Activated gamma-delta T cell (primary cell): ENCODE results near the gene KDM6B.

Experiments used
- DNase-seq: peaks from one replicate; lab custom pipeline; 2025; lab: John Stamatoyannopoulos, UW

The KDM6B gene

DNA sequence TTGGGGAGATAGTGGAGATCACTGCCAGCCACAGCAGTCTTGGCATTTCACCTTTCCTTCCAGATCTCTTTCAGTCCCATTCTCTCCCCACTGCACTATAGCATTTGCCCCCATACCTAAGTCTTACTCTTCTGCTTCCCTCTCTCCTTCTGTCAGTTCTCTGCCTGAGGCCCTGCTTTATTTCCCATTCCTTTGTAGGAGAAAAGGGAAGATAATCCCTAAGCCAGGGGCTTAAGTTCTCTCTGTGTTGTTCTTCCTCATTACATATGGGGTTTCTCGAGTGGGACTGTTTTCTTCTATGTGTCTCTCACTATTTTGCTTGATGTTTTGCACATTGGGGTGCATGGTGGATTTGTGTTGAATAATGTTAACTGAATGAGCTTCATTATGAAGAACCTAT, 6.4 kb downstream of the KDM6B start:
- DNase-seq = no peak

- no peak for DNase-seq
These were observed 6.9 kb downstream of the KDM6B start for GRCh38 chr17:7840875-7841274.

- peak; percentile 97 for DNase-seq
These were observed 7.4 kb downstream of the KDM6B start for GRCh38 chr17:7841396-7841914.

GRCh38 chr17:7841915-7842379, 7.9 kb downstream of the KDM6B start:
- DNase-seq = peak; percentile 90

DNA sequence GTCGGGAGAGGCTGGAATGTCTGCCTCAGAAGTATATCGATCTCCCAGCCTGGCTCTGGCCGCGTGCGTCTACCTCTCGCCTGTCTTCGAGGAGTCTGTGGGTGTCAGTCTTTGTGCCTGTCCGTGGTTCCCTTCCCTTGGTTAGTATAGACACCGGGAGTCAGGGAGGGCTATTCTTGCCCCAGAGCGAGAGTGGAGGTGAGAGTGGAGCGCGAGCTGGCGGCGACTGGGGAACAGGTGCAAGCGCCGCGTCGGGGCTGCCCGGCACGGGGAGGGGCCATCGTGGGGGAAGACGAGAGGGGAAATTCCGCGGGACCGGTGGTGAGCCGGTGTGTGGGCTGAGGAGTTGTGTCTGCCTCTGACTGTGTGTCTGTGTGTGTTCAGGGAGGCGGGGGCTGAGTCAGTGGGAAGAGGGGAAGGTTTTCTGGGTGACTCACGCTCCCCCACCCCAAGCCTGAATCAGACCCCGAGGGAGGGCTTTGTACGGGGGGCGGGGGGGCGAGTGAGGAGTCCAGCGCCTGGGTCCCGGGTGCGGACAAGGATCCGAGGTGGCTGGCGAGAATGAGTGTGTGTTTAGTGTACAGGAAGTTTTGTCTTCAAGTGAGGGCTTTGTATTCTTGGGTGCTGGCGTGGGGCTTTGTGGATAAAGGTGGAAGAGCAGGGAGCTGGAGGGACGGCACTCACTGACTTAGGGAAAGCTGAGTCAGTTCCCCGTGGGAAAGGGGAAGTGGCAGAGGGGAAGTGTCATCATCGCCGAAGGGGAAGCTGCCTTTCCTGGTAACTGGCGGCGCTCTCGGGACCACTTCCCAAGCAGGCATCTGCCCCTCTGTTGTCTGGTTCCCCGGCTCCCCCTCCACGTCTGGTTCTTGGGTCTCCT, 8.6 kb downstream of the KDM6B start:
- peak; percentile 92 for DNase-seq

DNA sequence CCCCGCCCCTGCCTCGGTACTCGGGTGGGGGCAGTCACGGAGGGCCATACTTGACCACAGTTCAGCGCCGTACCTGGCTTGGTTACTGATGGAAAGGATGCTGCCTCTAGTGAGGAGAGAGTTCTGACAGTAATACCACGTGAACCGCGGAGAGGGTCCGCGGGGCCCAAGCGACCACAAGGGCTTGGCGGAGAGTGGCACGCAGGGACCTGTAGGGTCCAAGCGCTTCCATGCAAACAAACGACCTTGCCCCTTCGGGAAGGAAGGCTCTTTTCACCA, 9.2 kb downstream of the KDM6B start:
- no peak for DNase-seq

DNA sequence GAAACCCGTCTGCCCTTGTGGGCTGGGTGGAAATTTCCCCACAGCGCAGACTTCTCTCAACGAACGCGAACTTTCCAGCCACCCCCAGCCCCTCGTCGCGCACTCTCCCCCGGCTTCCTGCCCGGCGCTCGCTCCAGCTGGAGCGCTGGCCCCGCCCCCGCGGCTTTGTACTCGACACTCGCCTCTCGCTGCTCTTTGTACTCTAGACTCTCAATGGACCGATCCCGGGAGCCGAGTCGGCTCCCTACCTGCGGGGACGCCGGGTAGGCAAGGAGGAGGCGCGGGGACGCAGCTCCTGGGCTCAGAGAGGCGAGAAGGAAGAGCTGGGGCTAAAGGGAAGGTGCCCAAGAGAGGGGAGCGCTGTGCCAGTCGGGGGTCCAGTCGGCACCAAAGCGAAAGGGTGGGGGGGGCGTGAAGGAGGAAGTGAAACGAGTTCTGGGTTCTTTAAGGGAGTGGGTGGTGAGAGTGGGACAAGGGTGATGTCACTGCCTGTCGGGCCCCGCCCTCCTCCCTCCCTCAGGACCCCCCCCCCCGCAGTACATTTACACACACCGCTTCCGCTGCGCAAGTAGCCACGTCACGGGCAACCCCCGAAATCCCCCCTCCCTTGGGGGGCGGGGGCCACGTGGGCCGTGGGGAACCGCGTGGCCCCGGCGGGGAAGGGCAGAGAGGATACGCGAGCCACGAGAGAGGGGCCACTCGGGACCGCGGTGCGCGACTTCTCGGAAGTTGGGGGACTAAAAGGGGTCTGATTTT, 9.7 kb downstream of the KDM6B start:
- peak; percentile 87 for DNase-seq

DNA sequence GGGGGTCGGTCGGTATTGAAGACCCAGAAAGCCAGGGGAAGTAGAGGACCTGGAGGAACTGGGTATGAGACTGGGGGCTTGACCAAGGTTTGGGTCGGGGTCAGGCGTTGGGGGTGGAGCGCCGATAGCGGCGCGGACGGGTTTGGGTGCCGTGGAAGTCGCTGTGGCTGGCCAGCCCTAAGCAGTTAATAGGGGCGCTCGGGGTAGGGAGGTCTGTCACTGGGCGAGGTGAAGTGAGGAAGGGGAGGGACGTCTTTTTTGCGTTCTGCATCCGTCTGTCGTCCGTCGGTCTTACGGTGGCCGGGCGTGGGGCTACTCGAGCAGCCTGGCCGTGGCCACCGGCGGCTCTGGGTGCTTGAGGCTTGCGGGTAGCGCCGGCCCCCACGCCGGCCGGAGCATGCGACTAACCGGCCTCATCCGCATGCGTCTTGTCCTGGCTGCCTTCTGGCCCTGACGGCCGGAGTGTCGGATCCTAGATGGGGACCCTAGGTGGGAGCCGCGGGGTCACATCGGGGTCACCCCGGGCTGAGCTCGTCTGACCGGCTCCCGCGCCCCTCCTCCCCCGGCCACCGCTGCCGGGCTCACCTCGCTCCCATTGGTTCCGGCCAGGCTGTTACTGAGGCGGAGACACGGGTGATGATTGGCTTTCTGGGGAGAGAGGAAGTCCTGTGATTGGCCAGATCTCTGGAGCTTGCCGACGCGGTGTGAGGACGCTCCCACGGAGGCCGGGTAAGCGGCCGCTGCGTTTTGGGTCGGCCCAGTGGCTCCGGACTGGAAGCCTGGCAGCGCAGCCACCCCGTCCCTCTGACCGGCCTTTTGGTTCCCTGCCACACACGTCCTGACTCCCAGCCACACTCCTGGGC, 10.5 kb downstream of the KDM6B start:
- peak; percentile 71 for DNase-seq

- no peak for DNase-seq
These were observed 11.5 kb downstream of the KDM6B start for GRCh38 chr17:7845359-7846062.

- no peak for DNase-seq
These were observed 12.2 kb downstream of the KDM6B start for GRCh38 chr17:7846063-7846735.

GRCh38 chr17:7846765-7847661, 13.0 kb downstream of the KDM6B start:
- DNase-seq = no peak

DNA sequence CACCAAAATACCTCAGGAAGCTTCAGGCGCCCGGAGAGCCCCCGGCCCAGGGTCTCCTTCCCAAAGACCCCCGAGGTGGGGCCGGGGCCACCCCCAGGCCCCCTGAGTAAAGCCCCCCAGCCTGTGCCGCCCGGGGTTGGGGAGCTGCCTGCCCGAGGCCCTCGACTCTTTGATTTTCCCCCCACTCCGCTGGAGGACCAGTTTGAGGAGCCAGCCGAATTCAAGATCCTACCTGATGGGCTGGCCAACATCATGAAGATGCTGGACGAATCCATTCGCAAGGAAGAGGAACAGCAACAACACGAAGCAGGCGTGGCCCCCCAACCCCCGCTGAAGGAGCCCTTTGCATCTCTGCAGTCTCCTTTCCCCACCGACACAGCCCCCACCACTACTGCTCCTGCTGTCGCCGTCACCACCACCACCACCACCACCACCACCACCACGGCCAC, 14.1 kb downstream of the KDM6B start:
- no peak for DNase-seq

DNA sequence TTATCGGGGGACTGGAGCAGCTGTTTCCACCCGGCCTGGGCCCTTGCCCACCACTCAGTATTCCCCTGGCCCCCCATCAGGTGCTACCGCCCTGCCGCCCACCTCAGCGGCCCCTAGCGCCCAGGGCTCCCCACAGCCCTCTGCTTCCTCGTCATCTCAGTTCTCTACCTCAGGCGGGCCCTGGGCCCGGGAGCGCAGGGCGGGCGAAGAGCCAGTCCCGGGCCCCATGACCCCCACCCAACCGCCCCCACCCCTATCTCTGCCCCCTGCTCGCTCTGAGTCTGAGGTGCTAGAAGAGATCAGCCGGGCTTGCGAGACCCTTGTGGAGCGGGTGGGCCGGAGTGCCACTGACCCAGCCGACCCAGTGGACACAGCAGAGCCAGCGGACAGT, 14.7 kb downstream of the KDM6B start:
- no peak for DNase-seq

- DNase-seq = no peak
These were observed 15.2 kb downstream of the KDM6B start for GRCh38 chr17:7849130-7849750.

- DNase-seq = no peak
These were observed 15.9 kb downstream of the KDM6B start for GRCh38 chr17:7849751-7850504.

DNA sequence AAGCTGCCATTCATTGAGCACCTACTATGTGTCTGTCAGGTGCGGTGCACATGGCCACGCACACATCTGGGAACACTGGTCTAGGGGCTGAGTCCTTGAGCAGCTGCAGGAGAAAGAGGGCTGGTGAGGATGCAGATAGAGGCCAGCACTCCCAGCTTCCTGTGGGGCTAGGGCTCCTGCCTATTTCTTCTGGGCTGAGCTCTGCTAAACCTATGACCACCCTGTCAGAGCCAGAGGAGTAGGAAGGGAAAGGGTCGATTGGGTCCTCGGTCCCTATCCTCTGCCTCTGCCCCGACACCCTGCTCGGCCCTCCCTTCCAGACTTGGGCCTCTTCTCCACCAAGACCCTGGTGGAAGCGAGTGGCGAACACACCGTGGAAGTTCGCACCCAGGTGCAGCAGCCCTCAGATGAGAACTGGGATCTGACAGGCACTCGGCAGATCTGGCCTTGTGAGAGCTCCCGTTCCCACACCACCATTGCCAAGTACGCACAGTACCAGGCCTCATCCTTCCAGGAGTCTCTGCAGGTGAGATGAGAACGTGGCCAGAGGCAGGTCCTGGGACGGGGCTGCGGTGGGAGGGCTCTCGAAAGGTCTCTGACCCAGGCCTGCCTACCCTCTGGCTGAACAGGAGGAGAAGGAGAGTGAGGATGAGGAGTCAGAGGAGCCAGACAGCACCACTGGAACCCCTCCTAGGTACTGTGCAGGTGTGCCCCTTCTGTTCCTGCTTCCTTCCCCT, 16.9 kb downstream of the KDM6B start:
- no peak for DNase-seq

- DNase-seq = peak; percentile 79
These were observed 17.6 kb downstream of the KDM6B start for GRCh38 chr17:7851438-7852261.
